ENCODE measurements around the gene FGB. TPM values are rescaled to one million over a fixed set of nuclear protein-coding genes. Genes with fewer than 3 reads are reported as not detected.

FGB gene
- total RNA-seq, 1 experiment from 2014 or later: 2.0 TPM

GRCh38 chr4:154517591-154517990 is 45.2 kb upstream of the FGB start:
- intact Hi-C loops (cut with micrococcal nuclease; ENCODE audit: unreplicated experiment) (no loop called here), in situ Hi-C loops (cut with HindIII; ENCODE audit: low pct_unique_long_range_greater_than_20kb, low sequenced_read_pairs) (no loop called here)
- Histone ChIP-seq H3K4me3 (ENCODE audit: low read depth in 2 of 2, low read length in 2 of 2) (no peak overlapping the region), H3K36me3 (ENCODE audit: control insufficient read depth, insufficient read depth, low read length) (no peaks in the 10 kb centered on the region), H3K4me1 (ENCODE audit: control insufficient read depth, insufficient read depth, low read length) (no peaks in the 10 kb centered on the region), H3K9me3 (ENCODE audit: control insufficient read depth, insufficient read depth, low read depth, low read length) (no peaks in the 10 kb centered on the region), H3K27me3 (ENCODE audit: control insufficient read depth, insufficient read depth, low read length) (no peaks in the 10 kb centered on the region; the same call in 1 of the 2 replicates), H3K27ac (ENCODE audit: low read length) (no peak overlapping the region)
- ATAC-seq: no peak
- TF ChIP-seq REST (IDR thresholded peaks at IDR 0.05; ENCODE audit: insufficient read depth in 1 of 2, low read depth in 2 of 2, low read length in 1 of 2): no peak
- no peak for TF ChIP-seq CTCF (IDR thresholded peaks at IDR 0.05)
- TF ChIP-seq SIN3A (IDR thresholded peaks at IDR 0.05; ENCODE audit: borderline replicate concordance, insufficient read depth, low read depth, low read length): no peak
- no peak for TF ChIP-seq TCF7L2 (IDR thresholded peaks at IDR 0.05; ENCODE audit: low read depth, low read length)
- no peak for TF ChIP-seq POLR2AphosphoS5 (IDR thresholded peaks at IDR 0.05; ENCODE audit: low read depth, low read length)
- no peak for DNase-seq (ENCODE audit: low read depth, low spot score)
- ChIA-PET POLR2A (no interaction called here), CTCF (no interaction called here)
- no TSS peak for BruUV-seq (replicated peaks)

GRCh38 chr4:154519214-154519613 is 43.6 kb upstream of the FGB start:
- Histone ChIP-seq H3K4me3 (ENCODE audit: low read depth in 2 of 2, low read length in 2 of 2) (no peak overlapping the region), H3K9me3 (ENCODE audit: control insufficient read depth, insufficient read depth, low read depth, low read length) (no peaks in the 10 kb centered on the region), H3K4me1 (ENCODE audit: control insufficient read depth, insufficient read depth, low read length) (no peaks in the 10 kb centered on the region), H3K27ac (ENCODE audit: low read length) (no peak overlapping the region), H3K27me3 (ENCODE audit: control insufficient read depth, insufficient read depth, low read length) (no peaks in the 10 kb centered on the region; the same call in 1 of the 2 replicates), H3K36me3 (ENCODE audit: control insufficient read depth, insufficient read depth, low read length) (no peaks in the 10 kb centered on the region)
- no TSS peak for BruUV-seq (replicated peaks)
- no peak for DNase-seq (ENCODE audit: low read depth, low spot score)
- TF ChIP-seq REST (IDR thresholded peaks at IDR 0.05; ENCODE audit: insufficient read depth in 1 of 2, low read depth in 2 of 2, low read length in 1 of 2) (no peak), SIN3A (IDR thresholded peaks at IDR 0.05; ENCODE audit: borderline replicate concordance, insufficient read depth, low read depth, low read length) (no peak), CTCF (IDR thresholded peaks at IDR 0.05) (no peak)
- ATAC-seq: no peak
- intact Hi-C loops (cut with micrococcal nuclease; ENCODE audit: unreplicated experiment): no loop called here
- POLR2A ChIA-PET: no interaction called here
- in situ Hi-C loops (cut with HindIII; ENCODE audit: low pct_unique_long_range_greater_than_20kb, low sequenced_read_pairs): no loop called here
- CTCF ChIA-PET: no interaction called here
